ENCODE data around the gene C1orf167.

The C1orf167 gene, protein sequence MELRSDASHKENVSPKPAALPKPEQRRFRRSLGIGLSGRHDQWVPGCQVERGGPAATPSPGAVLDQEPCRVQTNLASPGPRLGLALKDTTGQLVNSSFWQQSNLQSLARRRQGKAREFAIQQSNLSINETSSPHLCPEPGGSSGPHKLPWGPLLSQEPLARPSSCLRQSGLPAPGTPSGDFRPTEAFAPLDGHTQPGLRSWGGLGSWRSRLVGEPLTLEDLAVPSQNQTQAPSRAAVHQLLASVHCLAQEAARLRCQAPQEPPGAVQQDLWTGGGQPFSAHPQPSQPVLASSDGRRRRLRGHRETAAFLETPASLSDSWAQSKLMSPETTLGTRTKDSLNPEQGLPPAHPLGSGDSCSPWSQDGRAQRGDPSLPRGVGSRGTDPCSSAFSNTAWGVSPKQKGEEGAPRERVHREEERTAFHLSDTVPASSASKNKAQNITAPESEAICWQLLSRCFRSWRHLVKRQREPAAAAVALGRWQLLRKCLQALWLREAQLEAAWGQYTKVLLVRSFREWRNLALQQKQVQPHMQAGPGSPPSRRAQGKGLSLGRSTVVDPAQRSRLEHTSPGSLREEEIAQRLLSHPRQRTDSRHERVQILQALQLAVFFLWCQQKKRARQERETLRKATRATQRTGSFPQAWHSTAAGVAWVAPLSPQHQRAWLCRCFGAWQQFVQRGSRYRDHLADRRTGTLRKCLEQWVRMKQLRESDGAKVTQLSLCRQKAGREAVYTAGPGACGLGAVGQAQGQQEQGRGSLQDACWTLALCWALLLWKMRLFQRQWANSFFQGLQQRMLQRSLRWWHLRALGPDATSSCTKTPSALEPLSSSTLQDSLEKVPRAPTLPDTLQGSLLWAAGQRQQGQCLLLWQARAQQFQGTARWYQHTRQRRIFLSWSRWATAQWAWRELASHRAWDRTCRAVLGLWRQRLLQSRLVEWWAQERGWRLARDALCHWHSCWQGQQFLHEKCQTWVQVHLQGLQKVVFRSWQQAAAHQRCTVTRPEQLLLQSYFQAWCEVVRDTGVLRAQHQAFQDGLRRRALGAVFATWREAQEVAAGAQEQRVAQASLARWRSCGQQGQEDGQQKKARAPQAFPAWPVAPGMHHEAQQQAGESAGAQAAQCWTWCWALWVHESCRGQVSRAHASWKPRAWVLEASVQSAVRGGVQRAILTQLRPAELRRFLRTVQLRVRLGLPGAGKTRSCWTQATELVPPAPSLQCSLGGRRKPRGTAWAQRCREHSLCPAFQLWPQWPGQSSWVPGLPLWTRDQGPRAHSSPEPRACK (N-terminal part only)

DNA sequence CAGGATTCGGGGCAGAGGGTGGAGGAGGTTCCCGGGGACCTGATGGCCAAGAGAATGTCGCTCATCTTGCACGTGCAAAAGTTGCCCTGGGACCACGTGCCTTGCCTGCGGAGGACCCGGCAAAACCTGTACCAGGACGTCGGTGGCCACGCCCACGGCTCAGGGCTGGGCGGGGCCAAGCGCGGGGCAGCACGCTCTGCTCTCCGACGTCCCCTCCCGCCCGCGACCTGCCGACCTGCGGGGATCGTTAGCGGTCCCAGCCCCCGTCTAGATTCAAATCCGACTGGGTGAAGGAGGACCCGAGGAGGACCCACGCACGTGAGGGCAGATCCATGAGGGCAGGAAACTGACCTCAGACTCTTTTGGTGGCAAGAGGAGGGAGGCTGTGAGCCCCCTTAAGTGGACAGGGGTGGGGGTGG is at the start of gene C1orf167:
C1orf167 (plus strand) TSS at position 206 of the 419 bp plus-strand sequence. CDS start 2,208 bp downstream, outside the sequence.
- peak; percentile 14 for DNase-seq (ENCODE audit: low spot score)

DNA sequence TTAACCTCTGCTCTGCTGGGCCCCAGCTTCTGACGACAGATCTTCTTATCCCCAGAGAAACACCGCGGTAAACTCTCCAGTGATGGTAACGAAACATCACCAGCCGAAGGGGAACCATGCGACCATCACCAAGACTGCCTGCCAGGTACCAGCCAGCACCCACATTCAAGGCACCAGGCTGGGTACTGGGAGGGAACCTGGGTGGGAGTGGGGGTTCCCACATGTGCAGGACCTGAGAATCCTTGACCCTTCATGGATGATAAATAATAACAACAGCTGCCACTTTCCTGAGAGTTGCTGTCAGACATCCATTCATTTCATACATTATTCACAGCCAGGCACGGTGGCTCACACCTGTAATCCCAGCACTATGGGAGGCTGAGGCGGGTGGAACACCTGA is 49.7 kb upstream of the C1orf167 start:
- DNase-seq (ENCODE audit: low spot score) = no peak

DNA sequence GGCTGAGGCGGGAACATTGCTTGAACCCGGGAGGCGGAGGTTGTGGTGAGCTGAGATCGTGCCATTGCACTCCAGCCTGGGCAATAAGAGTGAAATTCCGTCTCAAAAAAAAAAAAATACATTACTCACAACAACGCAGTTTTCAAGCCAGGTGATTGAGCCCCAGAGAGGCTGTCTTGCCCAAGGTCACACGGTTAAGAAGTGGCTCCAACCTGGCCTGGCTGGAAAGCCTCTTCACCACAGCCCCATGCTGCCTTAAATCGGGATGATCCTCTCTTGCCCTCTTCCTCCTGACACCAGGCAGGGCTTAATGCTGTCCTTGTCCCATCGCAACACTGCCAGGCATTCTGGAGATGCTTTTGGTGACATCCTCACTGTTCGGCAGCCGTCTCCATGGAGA is 48.9 kb upstream of the C1orf167 start:
- DNase-seq (ENCODE audit: low spot score) = no peak

DNA sequence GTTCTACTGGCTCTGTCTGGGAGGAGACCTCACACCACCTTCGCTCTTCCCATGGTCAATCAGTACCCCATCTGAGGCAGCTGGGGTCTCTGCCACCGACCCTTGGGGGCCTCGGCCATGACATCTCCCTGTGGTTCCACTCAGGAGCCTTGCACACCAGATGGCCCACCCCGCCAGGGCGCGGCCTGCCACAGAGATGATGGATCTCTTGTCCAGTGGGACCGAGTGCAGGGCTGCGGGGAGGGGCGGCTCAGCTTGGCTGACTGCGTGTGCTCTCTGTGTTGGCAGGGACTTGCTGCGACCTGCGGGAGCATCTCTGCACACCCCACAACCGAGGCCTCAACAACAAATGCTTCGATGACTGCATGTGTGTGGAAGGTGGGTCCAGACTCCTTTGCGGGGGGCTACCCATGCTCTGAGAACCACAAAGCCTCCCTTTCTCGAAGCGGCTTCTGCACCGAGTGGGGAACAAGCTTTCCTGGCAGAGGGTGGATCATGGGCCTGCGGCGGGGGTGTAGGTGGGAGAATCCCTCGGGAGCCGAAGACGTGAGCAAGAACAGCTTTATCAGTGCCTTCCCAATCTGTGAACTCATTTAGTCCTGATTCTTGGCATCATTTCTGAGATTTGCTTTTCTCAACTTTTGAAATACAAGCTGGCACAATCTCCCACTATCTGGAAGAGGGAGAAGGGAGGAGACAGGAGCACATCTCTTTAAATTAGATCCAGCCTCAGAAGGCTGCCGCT is 47.0 kb upstream of the C1orf167 start:
- no peak for DNase-seq (ENCODE audit: low spot score)

DNA sequence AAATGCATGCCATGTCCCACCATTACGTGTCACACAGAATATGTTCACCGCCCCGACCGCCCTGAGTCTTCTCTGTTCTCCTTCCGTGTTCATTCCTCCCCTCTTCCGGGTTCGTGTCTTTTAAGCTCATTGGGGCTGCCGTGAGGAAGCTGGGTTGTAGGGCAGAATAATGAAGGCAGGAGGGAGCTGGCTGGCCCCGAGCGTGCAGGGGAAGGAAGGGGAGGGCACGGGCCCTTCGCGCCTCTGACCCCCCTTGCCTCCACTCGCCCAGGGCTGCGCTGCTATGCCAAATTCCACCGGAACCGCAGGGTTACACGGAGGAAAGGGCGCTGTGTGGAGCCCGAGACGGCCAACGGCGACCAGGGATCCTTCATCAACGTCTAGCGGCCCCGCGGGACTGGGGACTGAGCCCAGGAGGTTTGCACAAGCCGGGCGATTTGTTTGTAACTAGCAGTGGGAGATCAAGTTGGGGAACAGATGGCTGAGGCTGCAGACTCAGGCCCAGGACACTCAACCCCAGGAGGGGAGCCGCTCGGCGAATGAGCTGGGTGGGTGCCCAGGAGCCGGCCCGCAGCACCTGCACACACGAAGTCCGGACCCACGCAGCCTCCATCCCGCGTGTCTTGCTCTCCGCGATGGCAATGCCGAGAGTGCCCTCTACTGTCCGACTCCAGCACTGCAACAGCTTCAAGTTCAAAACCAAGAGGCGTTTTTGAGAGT is 42.5 kb upstream of the C1orf167 start:
- peak; percentile 86 for DNase-seq (ENCODE audit: low spot score)

DNA sequence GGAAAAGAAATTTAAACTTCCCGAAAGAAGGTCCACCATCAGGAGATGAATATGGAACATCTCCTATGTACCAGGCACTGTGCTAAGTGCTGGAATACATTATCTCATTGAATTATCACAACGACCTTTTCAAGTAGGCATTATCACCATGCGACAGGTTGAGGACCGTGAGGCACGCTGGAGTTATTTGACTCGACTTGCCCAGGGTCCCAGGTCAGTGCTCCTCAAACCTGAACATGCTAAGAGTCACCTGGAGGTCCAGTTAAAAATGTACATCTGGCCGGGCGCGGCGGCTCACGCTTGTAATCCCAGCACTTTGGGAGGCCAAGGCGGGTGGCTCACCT is 42.0 kb upstream of the C1orf167 start:
- DNase-seq (ENCODE audit: low spot score) = no peak

DNA sequence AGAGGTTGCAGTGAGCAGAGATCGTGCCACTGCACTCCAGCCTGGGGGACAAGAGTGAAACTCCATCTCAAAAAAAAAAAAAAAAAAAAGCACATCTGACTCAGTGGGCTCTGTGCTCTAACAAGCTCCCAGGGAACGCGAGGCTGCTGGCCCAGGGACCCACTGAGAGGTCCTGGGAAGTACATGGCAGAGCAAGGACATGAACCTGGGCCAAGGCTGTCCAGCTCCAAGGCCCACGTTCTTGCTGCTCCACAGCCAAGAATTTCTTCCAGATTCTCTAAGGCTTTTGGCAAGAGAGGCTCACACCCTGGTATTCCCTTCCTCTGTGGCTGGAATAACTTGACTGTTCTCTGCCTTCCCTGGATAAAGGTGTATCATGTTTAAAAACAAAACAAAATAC is 41.5 kb upstream of the C1orf167 start:
- no peak for DNase-seq (ENCODE audit: low spot score)

DNA sequence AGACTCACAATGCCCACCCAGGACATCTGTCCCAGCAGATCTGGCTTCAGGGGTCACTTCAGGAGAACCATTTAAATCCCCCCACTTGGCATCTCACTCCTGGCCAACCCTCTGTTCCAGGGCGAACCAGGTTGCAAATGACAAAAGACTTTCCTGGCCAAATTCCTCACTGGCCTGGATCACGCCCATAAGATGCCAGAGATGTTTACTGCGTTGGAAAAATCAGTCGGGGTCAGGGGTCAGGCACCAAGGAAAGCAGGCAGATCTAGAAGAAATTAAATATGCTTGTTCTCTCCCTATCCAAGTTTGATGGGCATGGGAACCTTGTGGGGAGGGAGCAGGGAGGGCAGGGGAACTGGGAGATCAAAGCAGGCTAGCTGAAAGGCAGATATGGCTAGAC is 40.7 kb upstream of the C1orf167 start:
- DNase-seq (ENCODE audit: low spot score) = no peak

DNA sequence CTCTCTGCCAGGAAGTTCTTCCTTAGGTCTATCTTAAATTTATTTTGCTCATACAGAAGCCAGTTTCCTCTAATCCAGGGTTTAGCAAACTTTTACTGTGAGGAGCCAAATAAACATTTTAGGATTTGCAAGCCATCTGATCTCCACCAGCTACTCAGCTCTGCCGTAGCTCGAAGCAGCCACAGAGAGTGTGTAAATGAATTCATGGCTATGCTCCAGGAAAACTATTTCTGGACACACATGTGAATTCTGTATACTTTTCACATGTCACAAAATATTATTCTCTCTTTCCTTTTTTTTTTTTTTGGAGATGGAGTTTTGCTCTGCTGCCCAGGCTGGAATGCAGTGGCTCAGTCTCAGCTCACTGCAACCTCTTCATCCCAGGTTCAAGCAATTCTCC is 39.5 kb upstream of the C1orf167 start:
- no peak for DNase-seq (ENCODE audit: low spot score)

DNA sequence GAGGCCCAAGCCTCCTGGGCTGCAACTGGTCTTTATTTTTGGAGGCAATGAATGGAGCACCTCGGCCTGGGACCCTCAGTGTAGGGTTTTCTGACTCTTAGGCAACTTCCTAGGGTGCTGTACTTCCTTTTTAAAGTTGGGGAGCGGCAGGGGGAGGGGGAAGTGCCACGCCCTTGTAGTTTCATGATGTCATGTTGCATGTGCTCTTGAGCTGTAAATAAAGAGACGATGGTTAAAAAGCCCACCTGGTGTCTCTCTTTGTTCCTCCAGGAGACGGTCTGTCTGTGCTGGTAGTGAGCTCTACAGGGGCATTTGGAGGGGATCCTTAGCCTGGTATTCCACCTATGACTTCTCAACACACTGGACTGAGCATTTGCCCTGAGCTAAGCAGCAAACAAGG is 36.4 kb upstream of the C1orf167 start:
- DNase-seq (ENCODE audit: low spot score) = no peak

DNA sequence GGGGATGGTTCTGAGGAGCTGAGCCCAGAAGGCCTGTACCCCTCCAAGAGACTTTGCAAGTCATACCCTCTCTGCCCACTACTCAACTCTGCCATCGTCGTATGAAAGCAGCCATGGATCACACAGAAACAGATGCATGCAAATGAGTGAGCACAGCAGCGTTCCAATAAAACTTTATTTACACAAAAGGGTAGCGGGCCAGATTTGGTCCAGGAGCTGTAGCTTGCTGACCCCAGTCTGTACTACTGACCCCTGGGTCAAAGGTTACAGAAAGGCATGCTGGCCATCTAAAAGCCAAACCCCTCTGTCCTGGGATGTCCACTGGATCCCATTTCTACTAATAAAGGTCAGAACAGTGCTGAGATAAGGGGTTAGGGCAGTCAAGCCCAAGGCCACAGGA is 34.9 kb upstream of the C1orf167 start:
- DNase-seq (ENCODE audit: low spot score) = no peak

DNA sequence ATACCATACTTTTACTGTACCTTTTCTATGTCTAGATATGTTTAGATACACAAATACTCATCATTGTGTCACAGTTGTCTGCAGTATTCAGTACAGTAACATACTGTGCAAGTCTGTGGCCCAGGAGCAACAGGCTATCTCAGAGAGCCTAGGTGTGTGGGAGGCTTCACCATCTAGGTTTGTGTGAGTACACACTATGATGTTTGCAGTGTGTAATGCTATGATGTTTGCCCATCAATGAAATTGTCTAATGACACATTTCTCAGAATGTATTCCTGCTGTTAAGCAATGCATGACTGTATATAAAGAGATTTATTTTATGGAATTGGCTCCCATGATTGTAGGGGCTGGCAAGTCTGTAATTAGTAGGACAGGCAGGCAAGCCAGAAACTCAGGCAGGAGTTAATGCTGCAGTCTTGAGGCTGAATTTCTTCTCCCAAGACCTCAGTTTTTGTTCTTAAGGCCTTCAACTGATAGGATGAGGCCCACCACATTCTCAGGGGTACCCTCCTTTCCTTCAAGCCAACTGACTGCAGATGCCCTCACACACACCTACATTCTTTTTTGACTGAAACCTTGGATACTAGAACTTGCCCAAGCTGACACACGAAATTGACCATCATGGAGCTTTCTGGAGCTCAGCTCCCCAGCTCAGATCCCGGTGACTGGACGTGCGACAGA is 33.7 kb upstream of the C1orf167 start:
- DNase-seq (ENCODE audit: low spot score) = no peak

DNA sequence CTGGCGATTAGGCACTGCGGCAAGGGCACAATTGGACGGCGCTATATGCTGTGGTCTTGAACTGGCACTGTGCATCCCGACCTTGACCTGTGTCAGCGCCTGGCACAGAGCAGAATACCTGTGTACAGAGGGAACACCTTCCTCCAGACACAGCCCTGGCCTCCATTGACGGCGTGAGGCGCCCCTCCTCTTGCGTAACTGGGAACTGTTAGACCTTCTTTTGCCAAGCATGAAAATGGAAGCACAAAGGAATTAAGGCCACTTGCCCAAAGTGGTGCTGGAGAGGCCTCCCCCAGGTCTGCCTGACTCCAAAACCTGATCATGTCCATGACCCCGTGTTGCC is 32.9 kb upstream of the C1orf167 start:
- DNase-seq (ENCODE audit: low spot score) = no peak

DNA sequence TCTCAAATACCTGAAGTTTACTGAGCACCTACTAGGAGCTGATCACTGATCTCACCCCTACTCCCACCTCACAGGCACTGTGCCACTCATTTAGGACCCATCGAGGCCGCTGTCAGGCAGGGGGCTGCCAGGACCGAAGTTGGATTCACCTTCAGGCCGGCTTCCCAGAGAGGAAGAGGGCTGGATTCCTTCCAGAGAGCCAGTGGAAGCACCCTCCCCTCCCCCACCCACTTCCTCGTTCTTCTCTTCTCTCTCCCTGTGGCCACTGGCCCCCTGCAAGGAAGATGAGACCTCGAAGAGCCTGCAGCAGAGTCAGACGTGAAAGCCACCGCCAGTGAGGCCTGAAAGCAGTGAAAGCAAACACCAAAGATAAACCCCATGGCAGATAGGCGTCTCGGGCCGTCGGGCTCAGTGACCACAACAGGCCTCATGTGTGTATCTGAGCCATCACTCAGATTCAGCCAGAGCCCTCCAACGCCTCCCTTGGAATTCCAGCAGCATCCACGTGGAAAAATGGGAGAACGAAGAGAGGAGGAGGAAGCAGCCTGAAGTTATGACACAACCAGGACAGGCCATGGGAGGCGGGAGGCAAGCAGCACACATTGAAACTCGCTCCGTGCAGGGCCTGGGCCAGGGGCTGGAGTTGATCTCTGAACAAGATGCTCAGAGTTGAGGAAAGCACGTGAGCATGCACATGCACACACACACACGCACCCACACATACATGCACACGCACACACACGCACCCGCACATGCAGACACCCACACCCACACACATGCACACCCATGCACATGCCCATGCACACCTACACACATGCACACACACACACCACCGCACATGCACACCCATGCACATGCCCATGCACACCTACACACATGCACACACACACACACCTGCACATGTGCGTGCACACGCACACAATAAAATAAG is 32.2 kb upstream of the C1orf167 start:
- DNase-seq (ENCODE audit: low spot score) = no peak

DNA sequence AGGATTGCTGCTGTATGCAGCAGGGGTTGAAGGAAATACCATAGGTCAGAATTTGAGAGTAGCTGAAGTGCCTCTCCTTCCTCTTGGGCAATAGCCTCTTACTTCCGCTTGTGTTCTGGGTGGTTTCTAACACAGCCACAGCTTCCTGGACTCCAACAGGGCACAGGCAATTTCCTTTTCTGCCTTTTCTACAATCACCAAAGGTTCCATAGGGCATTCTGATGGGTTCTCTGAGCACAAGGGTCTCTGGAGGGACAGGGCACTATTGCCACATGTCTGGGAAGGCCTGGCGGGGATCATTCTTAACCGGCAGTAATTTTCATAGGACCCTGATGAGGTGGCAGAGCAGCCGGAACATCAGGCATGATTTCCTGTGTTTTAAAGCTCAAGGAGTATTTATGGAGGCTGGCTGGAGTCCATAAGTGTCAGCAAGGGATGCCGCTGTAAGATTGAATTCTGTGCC is 31.5 kb upstream of the C1orf167 start:
- DNase-seq (ENCODE audit: low spot score) = peak; percentile 67

DNA sequence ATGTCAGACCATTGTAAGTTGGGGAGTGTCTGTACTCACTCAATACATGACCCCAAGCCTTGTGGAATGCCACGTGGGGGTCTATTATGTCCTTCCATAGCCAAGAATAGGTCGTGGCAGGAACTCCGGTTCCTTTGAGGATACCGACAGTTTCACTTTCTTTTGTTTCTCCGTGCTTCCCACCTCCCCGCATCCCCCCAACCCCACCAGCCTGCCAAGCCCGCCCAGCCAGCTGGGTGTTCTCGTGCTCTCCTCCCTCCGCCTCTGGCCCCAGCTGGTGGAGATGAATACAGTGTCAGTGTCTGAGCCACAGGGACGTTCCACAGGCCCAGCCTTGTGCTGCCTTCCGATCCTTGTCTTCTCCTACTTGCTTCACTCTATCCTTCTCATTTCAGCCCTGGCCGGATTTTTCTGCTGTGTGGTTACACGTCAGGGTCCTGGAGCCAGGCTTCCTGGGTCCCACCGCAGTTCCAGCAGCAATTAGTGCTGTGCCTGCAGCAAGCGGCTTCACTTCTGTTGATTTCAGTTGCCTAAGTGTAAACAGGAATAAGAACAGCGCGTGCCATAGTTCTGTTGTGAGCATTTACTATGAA is 30.2 kb upstream of the C1orf167 start:
- DNase-seq (ENCODE audit: low spot score) = no peak

DNA sequence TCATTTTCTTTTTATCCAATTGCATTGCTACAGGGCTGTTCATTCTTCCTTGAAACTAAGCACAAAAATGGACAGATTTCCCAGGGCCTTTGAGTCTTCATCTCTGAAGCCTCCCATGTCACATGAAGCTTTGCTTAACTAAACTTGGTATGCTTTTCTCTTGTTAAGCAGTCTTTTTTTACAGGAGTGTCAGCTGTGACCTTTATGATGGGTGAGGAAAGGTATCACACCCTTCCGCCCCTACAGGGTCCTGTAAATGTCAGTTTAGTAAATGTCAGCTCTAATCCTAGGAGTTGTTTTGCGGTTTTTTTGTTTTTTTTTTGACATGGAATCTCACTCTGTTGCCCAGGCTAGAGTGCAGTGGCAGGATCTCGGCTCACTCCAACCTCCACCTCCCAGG is 28.7 kb upstream of the C1orf167 start:
- DNase-seq (ENCODE audit: low spot score) = no peak

DNA sequence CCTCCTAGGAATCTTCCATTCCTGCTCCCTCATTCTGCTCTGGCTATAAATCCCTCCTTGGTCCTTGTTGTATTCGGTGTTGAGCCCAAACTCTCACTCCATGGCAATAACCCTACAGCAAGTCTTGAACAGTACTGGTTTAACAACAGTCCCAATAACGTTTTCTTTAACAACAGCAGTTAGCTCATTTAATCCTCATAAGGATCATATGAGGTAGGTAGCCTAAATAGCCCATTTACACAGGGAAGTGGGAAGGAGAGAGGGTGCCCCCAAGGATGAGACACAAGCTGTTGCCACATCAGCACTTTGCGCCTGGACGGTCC is 26.5 kb upstream of the C1orf167 start:
- no peak for DNase-seq (ENCODE audit: low spot score)

Measured in CD4-positive, alpha-beta T cell treated with Interleukin-6 at 100 ng/mL for 8 hours (primary cell).